IMR-90 (cell line): ENCODE measurements around the gene CD101. TPM values are rescaled to one million over a fixed set of nuclear protein-coding genes. Genes with fewer than 3 reads are reported as not detected.

Experiments used
- ATAC-seq: fragments of 200-7000 bp; cut with Tn5 transposase; 2 replicates; pipeline ENCODE4 v1.9.1; 2020; ENCODE audit warnings: low read depth, mild to moderate bottlenecking, moderate library complexity
- BruUV-seq: library from RNA; stranded (reverse); fragments of 400-500 nt; replicated peaks from 2 replicates; lab custom pipeline; 2021; lab: Mats Ljungman, UMichigan
- CTCF ChIA-PET: fragments of 300-600 bp; formaldehyde crosslinking; extraction: SDS; loops from one replicate; lab custom pipeline; 2021; ENCODE audit warnings: antibody characterized with exemption; lab: Yijun Ruan, JAX
- POLR2A ChIA-PET: fragments of 300-600 bp; sonication (Branson Sonifier 250); formaldehyde crosslinking; loops from one replicate; lab custom pipeline; 2022; ENCODE audit warnings: antibody characterized with exemption; ENCODE audit not compliant: unreplicated experiment; lab: Charles Lee
- DNase-seq: peaks from one replicate; pipeline ENCODE4 v3.0.0; 2013
- H2AFZ ChIP-seq: replicated peaks from 2 replicates; pipeline ENCODE3; 2013; ENCODE audit warnings: low read length, mild to moderate bottlenecking; ENCODE audit not compliant: poor library complexity
- H2AK5ac ChIP-seq: 2 replicates; pipeline ENCODE4 v1.6.1; 2013; ENCODE audit warnings: low read depth, low read length, inconsistent platforms
- H2AK9ac ChIP-seq: replicated peaks from 2 replicates; pipeline ENCODE3; 2013; ENCODE audit warnings: mild to moderate bottlenecking, low read depth, low read length, moderate library complexity; ENCODE audit not compliant: poor library complexity
- H2BK120ac ChIP-seq: 2 replicates; pipeline ENCODE4 v1.6.1; 2013; ENCODE audit warnings: low read depth, low read length, inconsistent platforms
- H2BK15ac ChIP-seq: 3 replicates; pipeline ENCODE4 v1.6.1; 2013; ENCODE audit warnings: low read depth, low read length, inconsistent platforms
- H2BK20ac ChIP-seq: 2 replicates; pipeline ENCODE4 v1.6.1; 2013; ENCODE audit warnings: low read depth, mild to moderate bottlenecking, inconsistent platforms, low read length, moderate library complexity
- H2BK5ac ChIP-seq: 2 replicates; pipeline ENCODE4 v1.6.1; 2013; ENCODE audit warnings: mild to moderate bottlenecking, low read depth, low read length, inconsistent platforms; ENCODE audit not compliant: poor library complexity, severe bottlenecking
- H3K14ac ChIP-seq: replicated peaks from 2 replicates; pipeline ENCODE4 v1.6.1; 2013; ENCODE audit warnings: low read depth, low read length, inconsistent platforms
- H3K18ac ChIP-seq: 2 replicates; pipeline ENCODE4 v1.6.1; 2013; ENCODE audit warnings: low read depth, low read length, control low read depth
- H3K23ac ChIP-seq: 2 replicates; pipeline ENCODE4 v1.6.1; 2013; ENCODE audit warnings: low read depth, low read length, inconsistent platforms
- H3K27ac ChIP-seq: 2 replicates; pipeline ENCODE4 v1.5.1; 2013; ENCODE audit warnings: mild to moderate bottlenecking, control low read depth, low read length; ENCODE audit not compliant: insufficient read depth
- H3K27me3 ChIP-seq: 2 replicates; pipeline ENCODE4 v1.6.1; 2013; ENCODE audit warnings: low read length; ENCODE audit not compliant: control insufficient read depth, insufficient read depth
- H3K36me3 ChIP-seq: 2 replicates; pipeline ENCODE4 v1.6.1; 2013; ENCODE audit warnings: low read length, mixed read lengths; ENCODE audit not compliant: control insufficient read depth, insufficient read depth
- H3K4ac ChIP-seq: 2 replicates; pipeline ENCODE4 v1.6.1; 2013; ENCODE audit warnings: low read depth, low read length, inconsistent platforms
- H3K4me1 ChIP-seq: 2 replicates; pipeline ENCODE4 v1.6.1; 2013; ENCODE audit warnings: low read length, mixed read lengths; ENCODE audit not compliant: control insufficient read depth, insufficient read depth
- H3K4me2 ChIP-seq: 2 replicates; pipeline ENCODE4 v1.6.1; 2013; ENCODE audit warnings: low read depth, mild to moderate bottlenecking, control low read depth, low read length, moderate library complexity
- H3K4me3 ChIP-seq: 2 replicates; pipeline ENCODE4 v1.5.1; 2013; ENCODE audit warnings: low read depth, mild to moderate bottlenecking, control low read depth, low read length, moderate library complexity; ENCODE audit not compliant: insufficient read depth
- H3K56ac ChIP-seq: 2 replicates; pipeline ENCODE4 v1.6.1; 2013; ENCODE audit warnings: low read length, inconsistent platforms; ENCODE audit not compliant: insufficient read depth; ENCODE audit errors: extremely low read depth
- H3K79me1 ChIP-seq, 2 experiments: 2 replicates each; pipeline ENCODE4 v1.6.1; 2013; ENCODE audit warnings: low read length in 2 of 2, inconsistent platforms in 1 of 2, low read depth in 1 of 2
- H3K9ac ChIP-seq: 2 replicates; pipeline ENCODE4 v1.6.1; 2013; ENCODE audit warnings: low read depth, low read length, control low read depth
- H3K9me1 ChIP-seq: 2 replicates; pipeline ENCODE4 v1.6.1; 2013; ENCODE audit warnings: low read length, inconsistent platforms; ENCODE audit not compliant: insufficient read depth
- H3K9me3 ChIP-seq: 2 replicates; pipeline ENCODE4 v1.6.1; 2013; ENCODE audit warnings: low read length; ENCODE audit not compliant: control insufficient read depth, insufficient read depth
- H4K20me1 ChIP-seq: 2 replicates; pipeline ENCODE4 v1.6.1; 2013; ENCODE audit warnings: low read length, inconsistent platforms; ENCODE audit not compliant: insufficient read depth
- H4K5ac ChIP-seq: 2 replicates; pipeline ENCODE4 v1.6.1; 2013; ENCODE audit warnings: mild to moderate bottlenecking, low read depth, low read length, control low read depth
- H4K8ac ChIP-seq, 2 experiments: 2 replicates each; pipeline ENCODE4 v1.6.1; 2013; ENCODE audit warnings: low read depth in 2 of 2, low read length in 2 of 2, control low read depth in 1 of 2, inconsistent platforms in 1 of 2
- H4K91ac ChIP-seq: 2 replicates; pipeline ENCODE4 v1.6.1; 2013; ENCODE audit warnings: low read depth, low read length, inconsistent platforms; ENCODE audit not compliant: insufficient read depth
- BHLHE40 ChIP-seq: fragments of 150-350 bp; IDR thresholded peaks from 2 replicates; pipeline ENCODE4 v1.6.1; 2016; ENCODE audit warnings: mild to moderate bottlenecking, low read depth, low read length
- CHD1 ChIP-seq: IDR thresholded peaks from 2 replicates; pipeline ENCODE4 v1.6.1; 2012; ENCODE audit warnings: low read depth, low read length, improper control_type of control experiment
- CTCF ChIP-seq: conservative IDR thresholded peaks from 2 replicates; pipeline ENCODE4 v1.5.1; 2012; ENCODE audit warnings: mild to moderate bottlenecking, low read depth, low read length, improper control_type of control experiment
- ELK1 ChIP-seq: fragments of 150-350 bp; IDR thresholded peaks from 2 replicates; pipeline ENCODE4 v1.6.1; 2016; ENCODE audit warnings: low read depth, mild to moderate bottlenecking, low read length, moderate library complexity, borderline replicate concordance
- FOS ChIP-seq: fragments of 150-350 bp; IDR thresholded peaks from 2 replicates; pipeline ENCODE4 v1.6.1; 2016; ENCODE audit warnings: low read depth, low read length
- MAZ ChIP-seq: IDR thresholded peaks from 2 replicates; pipeline ENCODE4 v1.6.1; 2012; ENCODE audit warnings: low read depth, mild to moderate bottlenecking, low read length, improper control_type of control experiment, moderate library complexity, borderline replicate concordance
- MXI1 ChIP-seq: IDR thresholded peaks from 2 replicates; pipeline ENCODE4 v1.6.1; 2012; ENCODE audit warnings: low read depth, mild to moderate bottlenecking, low read length, moderate library complexity, borderline replicate concordance
- NFE2L2 ChIP-seq: fragments of 150-350 bp; IDR thresholded peaks from 2 replicates; pipeline ENCODE4 v1.6.1; 2016; ENCODE audit warnings: low read depth, mild to moderate bottlenecking, low read length
- POLR2A ChIP-seq: IDR thresholded peaks from 2 replicates; pipeline ENCODE4 v1.6.1; 2012; ENCODE audit warnings: mild to moderate bottlenecking, low read depth, low read length
- RFX5 ChIP-seq: IDR thresholded peaks from 2 replicates; pipeline ENCODE4 v1.8.0; 2012; ENCODE audit warnings: low read depth, mild to moderate bottlenecking, low read length, moderate library complexity
- SMC3 ChIP-seq: fragments of 150-350 bp; IDR thresholded peaks from 2 replicates; pipeline ENCODE4 v1.6.1; 2016; ENCODE audit warnings: low read depth, mild to moderate bottlenecking, antibody characterized with exemption, low read length, moderate library complexity
- USF2 ChIP-seq: fragments of 150-350 bp; IDR thresholded peaks from 2 replicates; pipeline ENCODE4 v1.6.1; 2017; ENCODE audit warnings: mild to moderate bottlenecking, antibody characterized with exemption, low read length, low read depth
- WGBS, 2 experiments: methylation state at CpG; one replicate each; pipeline versions ENCODE4 v1.1.5 to v1.1.7; 2013; ENCODE audit warnings: missing lambda C conversion rate in 2 of 2; ENCODE audit not compliant: insufficient read length in 1 of 2; ENCODE audit errors: extremely low coverage in 2 of 2; 5-methylcytosine and 5-hydroxymethylcytosine counted together
- dilution Hi-C: fragments of 300-500 bp; cut with HindIII; formaldehyde crosslinking; loops from one replicate; pipeline ENCODE4 v1.14.3; 2018; ENCODE audit warnings: low sequenced_read_pairs; ENCODE audit not compliant: unreplicated experiment
- in situ Hi-C: fragments of 300-500 bp; cut with MboI; formaldehyde crosslinking; loops from 3 replicates; pipeline ENCODE4 v1.14.3; 2019; ENCODE audit warnings: low sequenced_read_pairs, inconsistent platforms, mixed read lengths
- intact Hi-C: fragments of 100-400 bp; cut with micrococcal nuclease; formaldehyde crosslinking; loops from 2 replicates; pipeline ENCODE4 v1.10.0; 2022
- polyA plus RNA-seq, 3 experiments: library from polyadenylated mRNA; depleted of rRNA; stranded (reverse); fragments of >200 nt; gene quantifications; 2 replicates each; pipeline ENCODE4 v1.2.3, GENCODE V29; 2012; ENCODE audit warnings: low replicate concordance in 1 of 3
- total RNA-seq: library from RNA; depleted of rRNA; stranded (reverse); fragments of >200 nt; gene quantifications from 2 replicates; pipeline ENCODE4 v1.2.3, GENCODE V29; 2012

Gene CD101
- total and polyA plus RNA-seq, 2 of the 4 experiments (the other 2 are of a cell fraction), result not detected

- no peak overlapping the region for H2BK5ac ChIP-seq
- ATAC-seq (peak; percentile 58), DNase-seq (peak; percentile 67)
- no peak overlapping the region for H3K4me2 ChIP-seq
- H2AK5ac ChIP-seq, result no peak overlapping the region
- H3K9ac ChIP-seq, result no peak overlapping the region
- intact Hi-C loops, result loop anchor here (10.0 kb wide), 1 partner anchor 825 kb away; no protein-coding TSS in a partner anchor
- dilution Hi-C loops, result no loop called here
- H4K5ac ChIP-seq, result no peak overlapping the region
- H3K27ac ChIP-seq, result no peak overlapping the region
- ChIA-PET CTCF (interaction anchor here (1.3 to 4.4 kb wide), 3 partner anchors 10 to 215 kb away, joined by 3 to 41 read pairs (median 5); no protein-coding TSS in a partner anchor), POLR2A (no interaction called here)
- H2BK20ac ChIP-seq, result no peak overlapping the region
- H3K36me3 ChIP-seq, result no peaks in the 10 kb centered on the region; the same call in 1 of the 2 replicates
- no peaks in the 10 kb centered on the region for H3K4me1 ChIP-seq
- no peak overlapping the region for H3K4me3 ChIP-seq
- no peaks in the 10 kb centered on the region for H3K27me3 ChIP-seq
- no peak overlapping the region for H4K8ac ChIP-seq
- H3K18ac ChIP-seq, result no peak overlapping the region
- no TSS peak for BruUV-seq
- peaks cover 9% of the 10 kb centered on the region in 2 experiments; a peak in 2 of 4 replicates for H3K79me1 ChIP-seq
- H3K56ac ChIP-seq, result no peak overlapping the region
- TF ChIP-seq FOS, result no peak
- no peak for TF ChIP-seq USF2
- TF ChIP-seq NFE2L2, result no peak
- no peak for TF ChIP-seq RFX5
- TF ChIP-seq MAZ, result no peak
- TF ChIP-seq ELK1, result no peak
- no peak for TF ChIP-seq SMC3
- no peak for TF ChIP-seq POLR2A
- no peak for TF ChIP-seq CHD1
- no peak for TF ChIP-seq CTCF
- TF ChIP-seq BHLHE40, result no peak
- no peak for TF ChIP-seq MXI1
- H4K20me1 ChIP-seq, result no peaks in the 10 kb centered on the region
- in situ Hi-C loops, result loop anchor here (10.0 kb wide), 1 partner anchor 55 kb away; the partner anchor contains the start of gene TRIM45
- H2BK120ac ChIP-seq, result no peak overlapping the region
- no peak overlapping the region for H2AFZ ChIP-seq
- WGBS, 2 experiments, result no CpG with 5 or more reads among the region's 2 CpGs
- H3K9me1 ChIP-seq, result no peaks in the 10 kb centered on the region; the same call in 1 of the 2 replicates
- no peak overlapping the region for H2BK15ac ChIP-seq
- H3K9me3 ChIP-seq, result no peaks in the 10 kb centered on the region
- no peak overlapping the region for H3K14ac ChIP-seq
- H3K4ac ChIP-seq, result no peak overlapping the region
- H2AK9ac ChIP-seq, result no peak overlapping the region
- no peak overlapping the region for H4K91ac ChIP-seq
- no peak overlapping the region for H3K23ac ChIP-seq
Measured at GRCh38 chr1:117070124-117070523, 68.6 kb downstream of the CD101 start.
